ENCODE measurements around the gene RYR2. TPM values are rescaled to one million over a fixed set of nuclear protein-coding genes. Genes with fewer than 3 reads are reported as not detected.

RYR2 gene
- total RNA-seq, 1 donor from 2014 or later, result 0.90 TPM

DNA sequence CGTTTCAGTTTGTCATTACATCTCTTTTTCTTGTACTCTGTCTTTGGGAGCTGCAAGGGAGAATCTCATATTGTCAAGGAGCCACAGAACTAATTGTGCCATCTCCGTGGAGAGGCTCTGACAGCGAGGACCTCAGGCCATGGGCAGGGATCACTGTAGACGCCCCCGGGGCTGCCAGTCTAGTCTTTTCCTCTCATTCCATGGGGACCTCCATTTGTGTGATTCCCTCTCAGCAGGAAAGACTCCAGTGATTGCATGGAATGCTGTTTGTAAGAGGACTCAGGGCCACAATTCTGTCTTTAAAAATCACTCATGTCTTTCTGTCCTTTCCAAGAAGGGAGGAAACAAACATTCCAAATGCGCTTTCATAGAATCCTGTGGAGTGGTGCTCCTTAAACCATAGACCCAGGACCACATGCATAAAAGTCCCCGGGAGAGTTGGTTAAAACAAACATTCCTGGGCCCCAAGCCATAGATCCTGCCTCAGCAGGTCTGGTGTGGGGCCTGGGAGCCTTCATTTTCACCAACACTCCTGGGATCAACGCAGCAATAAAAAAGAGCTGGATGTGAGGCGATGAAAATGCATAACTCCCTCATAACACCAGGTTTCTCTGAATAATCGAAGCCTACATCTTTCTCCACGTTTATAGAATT, 744.2 kb downstream of the RYR2 start:
- peaks cover 6% of the 10 kb centered on the region for H3K4me1 ChIP-seq
- Mint-ChIP-seq H3K9me3 (no peaks in the 10 kb centered on the region), H3K4me1 (no peaks in the 10 kb centered on the region), H3K4me3 (no peak overlapping the region), H3K36me3 (no peaks in the 10 kb centered on the region), H3K27ac (no peak overlapping the region), H3K27me3 (ENCODE audit: insufficient read depth, low read depth) (peaks cover 2% of the 10 kb centered on the region)
- DNase-seq (ENCODE audit: low spot score), result no peak
- H3K4me3 ChIP-seq, result no peak overlapping the region
- no peaks in the 10 kb centered on the region for H4K20me1 ChIP-seq (ENCODE audit: low read depth)
- H3K4me2 ChIP-seq, result no peak overlapping the region
- no peak overlapping the region for H3K9ac ChIP-seq
- H3K79me2 ChIP-seq (ENCODE audit: low read depth), result no peaks in the 10 kb centered on the region
- H3K27me3 ChIP-seq, result no peaks in the 10 kb centered on the region
- no peak for TF ChIP-seq EZH2 (IDR thresholded peaks at IDR 0.05)
- TF ChIP-seq, protein P1, sequence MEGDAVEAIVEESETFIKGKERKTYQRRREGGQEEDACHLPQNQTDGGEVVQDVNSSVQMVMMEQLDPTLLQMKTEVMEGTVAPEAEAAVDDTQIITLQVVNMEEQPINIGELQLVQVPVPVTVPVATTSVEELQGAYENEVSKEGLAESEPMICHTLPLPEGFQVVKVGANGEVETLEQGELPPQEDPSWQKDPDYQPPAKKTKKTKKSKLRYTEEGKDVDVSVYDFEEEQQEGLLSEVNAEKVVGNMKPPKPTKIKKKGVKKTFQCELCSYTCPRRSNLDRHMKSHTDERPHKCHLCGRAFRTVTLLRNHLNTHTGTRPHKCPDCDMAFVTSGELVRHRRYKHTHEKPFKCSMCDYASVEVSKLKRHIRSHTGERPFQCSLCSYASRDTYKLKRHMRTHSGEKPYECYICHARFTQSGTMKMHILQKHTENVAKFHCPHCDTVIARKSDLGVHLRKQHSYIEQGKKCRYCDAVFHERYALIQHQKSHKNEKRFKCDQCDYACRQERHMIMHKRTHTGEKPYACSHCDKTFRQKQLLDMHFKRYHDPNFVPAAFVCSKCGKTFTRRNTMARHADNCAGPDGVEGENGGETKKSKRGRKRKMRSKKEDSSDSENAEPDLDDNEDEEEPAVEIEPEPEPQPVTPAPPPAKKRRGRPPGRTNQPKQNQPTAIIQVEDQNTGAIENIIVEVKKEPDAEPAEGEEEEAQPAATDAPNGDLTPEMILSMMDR (IDR thresholded peaks at IDR 0.05), result no peak
- no peak for TF ChIP-seq EZH2phosphoT487 (IDR thresholded peaks at IDR 0.05)
- no peaks in the 10 kb centered on the region for H3K36me3 ChIP-seq
- no peaks in the 10 kb centered on the region for H3K9me3 ChIP-seq (ENCODE audit: low read depth)
- H3F3A ChIP-seq (ENCODE audit: low read depth), result no peaks in the 10 kb centered on the region
- H3K27ac ChIP-seq, result no peak overlapping the region
- peak overlapping the region; percentile 60 for H2AFZ ChIP-seq (replicated peaks)

DNA sequence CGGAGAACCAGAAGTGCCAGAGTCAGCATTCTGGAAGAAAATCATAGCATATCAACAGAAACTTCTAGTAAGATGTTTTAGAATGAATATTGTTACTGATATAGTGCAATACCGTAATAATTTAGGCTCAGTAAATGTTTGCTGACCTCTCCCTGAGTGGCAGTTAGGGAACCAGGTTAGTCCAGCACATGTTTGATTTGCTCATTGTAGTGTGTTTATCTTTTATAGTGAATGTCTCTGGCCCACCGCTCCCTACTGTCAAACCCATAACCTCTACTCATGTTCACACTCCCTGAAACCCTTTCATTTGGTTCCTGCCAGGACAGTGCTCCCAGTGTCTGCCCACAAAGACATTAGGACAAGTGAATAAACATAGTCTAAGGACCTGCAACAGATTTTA, 746.1 kb downstream of the RYR2 start:
- H3K4me3 Mint-ChIP-seq, result no peak overlapping the region
- Histone ChIP-seq H3K36me3 (no peaks in the 10 kb centered on the region), H2AFZ (replicated peaks) (no peak overlapping the region), H3K27me3 (no peaks in the 10 kb centered on the region), H3K4me1 (peaks cover 6% of the 10 kb centered on the region), H3K4me2 (no peak overlapping the region), H4K20me1 (ENCODE audit: low read depth) (no peaks in the 10 kb centered on the region), H3K9ac (no peak overlapping the region), H3K9me3 (ENCODE audit: low read depth) (no peaks in the 10 kb centered on the region), H3K27ac (no peak overlapping the region), H3K79me2 (ENCODE audit: low read depth) (no peaks in the 10 kb centered on the region), H3K4me3 (no peak overlapping the region), H3F3A (ENCODE audit: low read depth) (no peaks in the 10 kb centered on the region)
- H3K4me1 Mint-ChIP-seq, result no peaks in the 10 kb centered on the region
- no peaks in the 10 kb centered on the region for H3K9me3 Mint-ChIP-seq
- TF ChIP-seq, protein P1 (IDR thresholded peaks at IDR 0.05), result no peak
- TF ChIP-seq EZH2 (IDR thresholded peaks at IDR 0.05), result no peak
- no peaks in the 10 kb centered on the region for H3K36me3 Mint-ChIP-seq
- no peak for DNase-seq (ENCODE audit: low spot score)
- H3K27ac Mint-ChIP-seq, result no peak overlapping the region
- H3K27me3 Mint-ChIP-seq (ENCODE audit: insufficient read depth, low read depth), result peaks cover 2% of the 10 kb centered on the region

DNA sequence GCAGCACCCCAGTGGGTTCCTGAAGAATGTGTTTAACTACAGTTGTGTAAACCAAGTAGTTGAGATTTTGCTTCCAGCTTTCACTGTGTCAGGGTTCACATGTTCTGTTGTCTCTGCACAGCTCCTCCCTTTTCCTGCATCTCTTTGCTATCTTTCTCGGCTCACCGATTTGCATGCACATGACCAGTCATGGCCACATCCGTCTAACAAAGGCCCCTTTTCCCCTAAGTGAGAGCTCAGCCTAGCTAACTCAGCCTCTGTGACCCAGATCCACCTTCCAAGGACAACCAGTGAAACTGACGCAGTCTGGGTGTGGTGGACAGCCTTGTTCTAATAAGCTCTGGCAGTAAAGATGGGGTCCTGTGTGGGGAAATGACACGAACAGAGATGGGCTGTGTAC, 747.6 kb downstream of the RYR2 start:
- Histone ChIP-seq H3K9me3 (ENCODE audit: low read depth) (no peaks in the 10 kb centered on the region), H3K9ac (no peak overlapping the region), H3K79me2 (ENCODE audit: low read depth) (no peaks in the 10 kb centered on the region), H3K4me2 (no peak overlapping the region), H3K27ac (no peak overlapping the region), H3K36me3 (no peaks in the 10 kb centered on the region), H4K20me1 (ENCODE audit: low read depth) (no peaks in the 10 kb centered on the region), H3K4me3 (no peak overlapping the region), H3K4me1 (peaks cover 6% of the 10 kb centered on the region), H3F3A (ENCODE audit: low read depth) (no peaks in the 10 kb centered on the region), H2AFZ (replicated peaks) (no peak overlapping the region), H3K27me3 (no peaks in the 10 kb centered on the region)
- Mint-ChIP-seq H3K27ac (no peak overlapping the region), H3K4me1 (no peaks in the 10 kb centered on the region), H3K27me3 (ENCODE audit: insufficient read depth, low read depth) (no peaks in the 10 kb centered on the region), H3K36me3 (no peaks in the 10 kb centered on the region), H3K9me3 (no peaks in the 10 kb centered on the region), H3K4me3 (no peak overlapping the region)
- no peak for DNase-seq (ENCODE audit: low spot score)
- TF ChIP-seq EZH2 (IDR thresholded peaks at IDR 0.05) (no peak), EZH2phosphoT487 (IDR thresholded peaks at IDR 0.05) (no peak)
- TF ChIP-seq, protein P1 (IDR thresholded peaks at IDR 0.05), result no peak
